ENCODE data around the gene ZNF280D.

- TF ChIP-seq CTCF (IDR thresholded peaks at IDR 0.05 in 2 of 3, conservative IDR thresholded peaks at IDR 0.05 in 1 of 3; ENCODE audit: borderline replicate concordance in 1 of 3, insufficient read depth in 1 of 3, low read depth in 2 of 3, low read length in 2 of 3) (no peak), EZH2 (IDR thresholded peaks at IDR 0.05) (no peak), POLR2A (IDR thresholded peaks at IDR 0.05; ENCODE audit: borderline replicate concordance, extremely low read depth, insufficient read depth, insufficient read length) (no peak), JUND (IDR thresholded peaks at IDR 0.05) (no peak), ZNF274 (IDR thresholded peaks at IDR 0.05; ENCODE audit: low read depth, low read length) (no peak), EZH2phosphoT487 (IDR thresholded peaks at IDR 0.05; ENCODE audit: borderline replicate concordance) (no peak), REST (IDR thresholded peaks at IDR 0.05; ENCODE audit: low read depth) (no peak), MAX (IDR thresholded peaks at IDR 0.05) (no peak)
Observed at GRCh38 chr15:56582785-56583184, 150.5 kb downstream of the ZNF280D start.
